Omental fat pad (tissue), 4 donors: ENCODE results near the gene SGMS1. TPM values are rescaled to one million over a fixed set of nuclear protein-coding genes. Genes with fewer than 3 reads are reported as not detected.

ENCODE experiments used
- ATAC-seq: fragments of 150-250 bp; one replicate; pipeline ENCODE4 v1.9.1; 2016; ENCODE audit warnings: mild to moderate bottlenecking, moderate library complexity; ENCODE audit not compliant: low FRiP score
- DNase-seq: peaks from one replicate; pipeline ENCODE4 v3.0.0-alpha.2; 2019; ENCODE audit warnings: low spot score
- CTCF ChIP-seq, 3 donors: fragments of 450-650 bp; IDR thresholded peaks; one replicate each; pipeline ENCODE4 v1.5.1; 2016 to 2017; ENCODE audit warnings: antibody characterized with exemption in 3 of 3, mild to moderate bottlenecking in 3 of 3, moderate library complexity in 2 of 3
- total RNA-seq, 4 donors: library from RNA; depleted of rRNA; stranded (reverse); fragments of >200 nt; gene quantifications; one replicate each; pipeline ENCODE4 v1.1.0, GENCODE V29; 2016

Gene SGMS1
- total RNA-seq, 4 donors from 2014 or later: 82.5 to 136 (median 96.4) TPM

DNA sequence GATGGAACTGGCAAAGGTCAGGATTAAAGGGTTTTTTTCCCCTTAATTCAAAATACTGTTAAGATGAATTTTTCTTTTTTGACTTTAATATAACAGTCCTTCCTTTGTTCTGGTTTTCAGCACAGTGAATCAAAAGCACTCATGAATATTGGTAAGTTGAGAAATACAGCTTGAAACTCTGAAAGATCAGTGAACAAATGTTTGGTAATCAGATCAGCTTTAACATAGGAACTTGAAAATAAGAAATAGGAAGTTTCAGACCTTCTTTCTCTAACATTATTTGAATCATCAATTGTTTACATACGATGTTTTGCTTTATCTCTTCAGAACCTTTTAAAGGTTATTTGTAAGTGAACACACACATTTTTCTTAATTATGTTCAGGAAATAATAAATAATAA is 90.5 kb downstream of the SGMS1 start:
- no peak for TF ChIP-seq CTCF (IDR thresholded peaks at IDR 0.05)
- DNase-seq (no peak), ATAC-seq (no peak)

DNA sequence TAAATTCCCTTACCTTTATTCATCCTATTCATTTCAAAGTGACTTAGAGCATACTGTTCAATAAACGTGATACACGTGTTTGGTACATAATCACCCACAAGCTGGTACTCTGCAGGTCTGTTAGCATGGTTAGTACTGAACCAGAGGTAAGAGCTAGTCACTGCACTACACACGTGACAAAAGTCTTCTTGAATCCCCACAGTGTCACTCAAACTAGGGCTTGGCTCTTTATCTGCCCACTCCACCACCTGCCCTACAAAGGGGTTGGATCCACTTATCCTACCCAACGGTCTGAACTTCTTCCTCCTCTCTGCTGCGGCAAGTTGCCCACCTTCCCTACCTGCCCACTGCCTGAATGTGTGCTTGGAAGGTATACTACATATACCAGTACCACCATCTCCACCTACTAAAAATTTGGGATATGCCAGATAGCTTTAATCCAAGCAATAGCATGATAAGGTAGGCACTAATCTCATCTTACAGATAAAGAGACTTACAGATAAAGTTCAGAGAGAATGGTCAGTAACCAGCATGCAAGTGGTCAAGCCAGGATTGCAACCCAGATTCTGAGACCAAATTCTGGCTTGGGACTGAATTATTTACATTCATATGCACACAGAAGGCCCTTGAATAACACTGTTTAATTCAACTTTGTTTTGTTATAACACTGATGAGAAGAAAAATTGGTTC is 92.2 kb downstream of the SGMS1 start:
- no peak for DNase-seq
- ATAC-seq: no peak
- TF ChIP-seq CTCF (IDR thresholded peaks at IDR 0.05): no peak

GRCh38 chr10:50529660-50530059 is 94.1 kb downstream of the SGMS1 start:
- no peak for TF ChIP-seq CTCF (IDR thresholded peaks at IDR 0.05)
- DNase-seq (no peak), ATAC-seq (no peak)

DNA sequence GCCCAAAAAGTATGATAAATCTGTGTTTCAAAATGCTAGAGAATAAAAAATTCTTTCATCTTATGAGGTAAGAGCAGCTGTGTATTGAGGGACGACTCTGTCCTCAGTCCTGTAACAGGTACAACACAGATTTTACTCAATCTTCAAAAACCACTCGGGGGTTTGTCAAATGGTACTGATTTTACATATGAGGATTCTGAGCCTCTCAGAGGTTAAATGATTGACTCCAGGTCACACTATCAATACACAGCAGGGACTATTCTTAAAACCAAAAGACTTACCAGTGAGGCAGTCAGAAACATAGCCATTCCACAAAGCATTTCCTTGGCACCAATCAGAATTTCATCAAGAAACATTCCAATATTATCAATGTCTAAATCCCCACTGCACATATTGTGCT is 95.5 kb downstream of the SGMS1 start:
- no peak for TF ChIP-seq CTCF (IDR thresholded peaks at IDR 0.05)
- no peak for ATAC-seq

DNA sequence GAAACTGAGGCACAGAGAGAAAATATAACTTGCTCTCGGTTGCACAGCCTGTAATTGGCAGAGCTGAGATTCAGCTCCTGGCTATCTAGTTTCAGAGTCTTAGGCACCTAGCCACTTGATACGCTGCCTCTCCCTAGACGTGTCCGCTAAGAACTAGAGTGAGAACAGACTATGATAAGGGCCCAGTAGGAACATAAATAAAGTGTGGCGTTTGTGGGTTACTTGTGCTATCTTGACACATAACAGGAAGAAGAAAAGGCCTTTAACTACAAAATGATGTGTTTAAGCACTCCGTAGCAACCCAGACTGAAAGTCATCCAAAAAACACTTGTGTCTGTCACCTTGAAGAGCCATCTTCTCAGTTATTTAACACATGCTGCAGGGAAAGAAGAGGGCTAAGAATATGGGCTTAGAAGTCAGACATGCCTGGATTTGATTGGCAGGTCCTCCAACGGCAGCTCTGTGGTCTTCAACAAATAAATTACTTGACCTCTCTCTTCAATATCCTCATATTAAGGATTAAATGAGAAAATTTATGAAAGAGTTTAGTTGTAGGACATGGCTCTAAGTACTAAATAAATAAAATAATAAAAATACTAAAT is 96.2 kb downstream of the SGMS1 start:
- no peak for ATAC-seq
- DNase-seq: no peak
- no peak for TF ChIP-seq CTCF (IDR thresholded peaks at IDR 0.05)

More for the DNA sequence above, 95.5 kb downstream of the SGMS1 start:
- DNase-seq: no peak

DNA sequence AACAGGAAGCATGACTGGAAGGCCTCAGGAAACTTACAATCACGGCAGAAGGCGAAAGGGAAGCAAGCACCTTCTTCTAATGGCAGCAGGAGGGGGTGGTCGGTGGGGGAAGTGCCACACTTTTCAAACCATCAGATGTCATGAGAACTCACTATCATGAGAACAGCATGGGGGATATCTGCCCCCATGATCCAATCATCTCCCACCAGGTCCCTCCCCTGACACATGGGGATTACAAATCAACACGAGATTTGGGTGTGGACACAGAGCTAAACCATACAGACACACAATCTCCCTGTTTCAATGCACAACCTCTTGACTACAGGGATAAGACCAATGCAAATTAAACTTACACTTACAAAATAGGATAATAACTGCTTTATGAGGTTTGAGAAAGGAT is 97.6 kb downstream of the SGMS1 start:
- DNase-seq: no peak
- ATAC-seq: no peak
- TF ChIP-seq CTCF (IDR thresholded peaks at IDR 0.05): no peak

DNA sequence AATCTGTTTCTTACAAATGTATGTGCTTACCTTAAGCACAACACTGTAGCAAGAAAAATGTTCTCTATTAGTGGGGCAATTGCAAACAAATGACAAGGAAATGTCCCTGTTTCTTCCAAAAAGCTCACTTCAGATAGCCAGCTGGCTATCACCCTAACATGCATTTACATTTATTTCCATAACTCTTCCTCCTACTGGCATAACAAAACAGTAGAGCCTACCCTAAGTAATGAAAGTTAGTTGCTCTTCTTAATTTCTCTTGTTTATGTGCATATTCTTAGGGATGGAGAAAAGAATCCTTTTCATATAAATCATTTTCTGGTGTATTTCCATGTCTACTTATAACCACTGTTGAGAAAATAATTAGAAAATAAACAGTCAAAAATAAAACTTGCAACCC is 100.4 kb downstream of the SGMS1 start:
- no peak for ATAC-seq
- DNase-seq: no peak
- TF ChIP-seq CTCF (IDR thresholded peaks at IDR 0.05): no peak
